Activated naive CD4-positive, alpha-beta T cell treated with anti-CD3 and anti-CD28 coated beads, Interleukin-2, amount 50 U/mL, for 72 hours (primary cell): ENCODE measurements around the gene CCNG1. TPM values are rescaled to one million over a fixed set of nuclear protein-coding genes. Genes with fewer than 3 reads are reported as not detected.

Experiments
- ATAC-seq, 2 donors: fragments of 150-1000 bp; cut with Tn5 transposase; 2 replicates each; pipeline ENCODE4 v1.10.0; 2021; ENCODE audit warnings: mild to moderate bottlenecking in 2 of 2, moderate library complexity in 2 of 2
- DNase-seq, 2 donors: peaks; one replicate each; pipeline ENCODE4 v3.0.0; 2021 to 2022; ENCODE audit warnings: low spot score in 2 of 2
- H3K27ac Mint-ChIP-seq, 2 donors: one replicate each; pipeline ENCODE4 v1.8.0; 2022; ENCODE audit warnings: mild to moderate bottlenecking in 2 of 2, mixed read lengths in 2 of 2
- H3K36me3 Mint-ChIP-seq, 2 donors: one replicate each; pipeline ENCODE4 v1.8.0; 2022; ENCODE audit warnings: mixed read lengths in 2 of 2
- H3K9me3 Mint-ChIP-seq, 2 donors: one replicate each; pipeline ENCODE4 v1.8.0; 2022; ENCODE audit warnings: mixed read lengths in 2 of 2
- total RNA-seq, 2 donors: library from RNA; stranded (reverse); gene quantifications; one replicate each; pipeline ENCODE4 v1.2.3, GENCODE V29; 2022

CCNG1 gene
- total RNA-seq, 2 donors from 2014 or later: 132 to 326 TPM

- no peaks in the 10 kb centered on the region for H3K9me3 Mint-ChIP-seq
- peak; percentile 85 to 86 for ATAC-seq
- peaks cover 37 to 48% of the 10 kb centered on the region in 2 donors for H3K36me3 Mint-ChIP-seq
- DNase-seq: peak; percentile 90 to 96
- H3K27ac Mint-ChIP-seq: peak within 1 kb of the TSS; percentile 99
Measured at GRCh38 chr5:163459819-163460561, 22.6 kb downstream of the CCNG1 start, which contains the start of gene NUDCD2. NUDCD2 (minus strand) TSS chr5:163460102; CDS start chr5:163460050, 52 bp downstream.

DNA sequence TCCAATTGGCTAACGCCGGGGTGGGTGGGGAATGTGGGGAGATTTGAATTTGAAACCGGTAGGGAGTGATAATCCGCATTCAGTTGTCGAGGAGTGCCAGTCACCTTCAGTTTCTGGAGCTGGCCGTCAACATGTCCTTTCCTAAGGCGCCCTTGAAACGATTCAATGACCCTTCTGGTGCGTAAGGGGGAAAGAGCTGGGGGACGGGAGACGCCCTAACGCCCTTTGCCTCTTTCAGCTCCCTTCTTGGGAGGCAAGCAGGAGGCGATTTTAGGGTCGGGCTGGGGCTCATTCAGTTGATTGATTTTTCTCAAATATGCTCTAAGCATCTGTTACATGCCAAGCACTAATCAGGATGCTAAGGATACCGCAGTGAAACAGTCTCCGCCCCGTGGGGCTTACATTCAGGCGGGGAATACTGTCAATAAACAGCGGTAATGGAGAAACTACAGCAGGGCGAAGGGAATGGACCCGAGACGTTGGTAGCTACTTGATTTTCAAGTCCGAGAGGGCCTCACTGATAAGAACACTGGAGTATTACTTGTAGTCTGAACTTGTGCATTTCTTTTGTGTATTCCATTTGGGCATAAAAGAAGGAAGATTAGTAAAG lies 23.3 kb downstream of the CCNG1 start, which contains the start of gene HMMR:
TSS of gene HMMR (plus strand) at position 71 of the 610 bp plus-strand sequence. CDS start at position 132, 61 bp downstream.
- ATAC-seq: no peak
- peak within 1 kb of the TSS; percentile 99 for H3K27ac Mint-ChIP-seq
- no peak for DNase-seq
- peaks cover 31 to 43% of the 10 kb centered on the region in 2 donors for H3K36me3 Mint-ChIP-seq
- H3K9me3 Mint-ChIP-seq: no peaks in the 10 kb centered on the region

DNA sequence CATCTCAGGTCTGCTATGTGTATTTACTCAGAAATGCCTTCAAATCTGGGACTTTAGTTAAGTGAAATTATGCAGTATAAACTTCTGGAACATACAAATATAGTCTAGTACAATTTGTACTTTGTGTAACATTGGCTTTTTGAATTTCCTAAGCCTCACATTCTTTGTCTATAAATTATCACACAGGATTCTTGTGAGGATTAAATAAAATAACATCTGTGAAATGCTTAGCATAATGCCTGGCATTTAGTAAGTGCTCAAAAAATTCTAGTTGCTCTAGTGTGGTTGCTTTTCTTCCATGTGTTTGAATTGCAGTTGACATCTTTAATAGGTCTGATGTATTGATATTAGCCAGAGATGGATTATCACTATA lies 25.7 kb downstream of the CCNG1 start:
- Mint-ChIP-seq H3K9me3 (no peaks in the 10 kb centered on the region), H3K27ac (no peak overlapping the region), H3K36me3 (peaks cover 24 to 31% of the 10 kb centered on the region in 2 donors)
- DNase-seq (no peak), ATAC-seq (no peak)

DNA sequence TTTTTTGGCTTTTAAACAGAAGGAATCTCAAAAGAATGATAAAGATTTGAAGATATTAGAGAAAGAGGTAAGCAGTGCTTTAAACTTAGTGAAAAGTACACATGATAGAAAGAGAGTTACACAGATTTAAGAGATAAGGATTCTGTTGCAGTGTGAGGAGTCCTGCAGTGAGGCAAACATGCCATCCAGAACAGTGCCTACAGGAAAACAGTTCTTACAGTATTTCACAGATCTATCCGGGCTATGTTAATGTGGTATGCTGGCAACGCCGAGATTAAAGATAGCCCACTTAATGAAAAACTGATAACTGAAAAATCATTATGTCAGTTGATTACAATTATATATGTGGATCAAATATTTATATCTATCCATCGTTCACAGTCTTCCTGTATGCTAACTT lies 30.3 kb downstream of the CCNG1 start:
- no peak for DNase-seq
- Mint-ChIP-seq H3K27ac (peak overlapping the region in 1 of 2 donors; percentile 69), H3K36me3 (peaks cover 10 to 48% of the 10 kb centered on the region in 2 donors), H3K9me3 (no peaks in the 10 kb centered on the region)
- ATAC-seq: no peak

DNA sequence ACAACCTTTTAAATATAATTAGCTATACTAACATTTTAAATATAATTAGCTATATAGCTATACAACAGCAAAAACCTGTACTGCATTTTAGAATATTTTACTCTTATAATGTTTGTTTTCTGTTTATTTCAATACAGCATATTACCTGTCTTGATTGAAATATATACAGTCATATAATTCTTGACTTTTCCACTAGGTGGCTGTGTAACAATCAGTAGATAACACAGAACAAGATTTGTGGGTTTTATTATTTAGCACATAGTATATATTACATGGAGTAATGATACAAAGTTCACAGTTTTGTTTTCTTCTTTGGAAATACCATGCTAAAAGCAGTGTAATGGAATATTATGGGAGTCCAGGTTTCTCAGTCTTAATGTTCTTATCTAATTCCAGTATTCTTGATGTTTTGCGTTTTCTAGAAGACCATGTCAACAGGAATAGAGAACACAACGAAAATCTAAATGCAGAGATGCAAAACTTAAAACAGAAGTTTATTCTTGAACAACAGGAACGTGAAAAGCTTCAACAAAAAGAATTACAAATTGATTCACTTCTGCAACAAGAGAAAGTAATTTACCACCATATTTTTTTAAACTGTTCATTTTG lies 36.3 kb downstream of the CCNG1 start:
- no peaks in the 10 kb centered on the region for H3K9me3 Mint-ChIP-seq
- H3K36me3 Mint-ChIP-seq: peaks cover 10 to 60% of the 10 kb centered on the region in 2 donors
- DNase-seq (no peak), ATAC-seq (no peak)
- no peak overlapping the region for H3K27ac Mint-ChIP-seq

DNA sequence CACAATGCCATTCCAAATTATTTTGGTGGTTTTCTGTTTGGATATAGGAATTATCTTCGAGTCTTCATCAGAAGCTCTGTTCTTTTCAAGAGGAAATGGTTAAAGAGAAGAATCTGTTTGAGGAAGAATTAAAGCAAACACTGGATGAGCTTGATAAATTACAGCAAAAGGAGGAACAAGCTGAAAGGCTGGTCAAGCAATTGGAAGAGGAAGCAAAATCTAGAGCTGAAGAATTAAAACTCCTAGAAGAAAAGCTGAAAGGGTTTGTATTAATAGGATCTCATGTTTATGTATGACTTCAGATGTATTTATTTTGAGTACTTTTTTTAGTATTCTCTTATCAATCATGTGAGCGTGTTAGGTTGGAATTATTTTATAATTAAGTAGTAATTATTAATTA lies 38.0 kb downstream of the CCNG1 start:
- H3K27ac Mint-ChIP-seq: no peak overlapping the region
- peaks cover 14 to 64% of the 10 kb centered on the region in 2 donors for H3K36me3 Mint-ChIP-seq
- H3K9me3 Mint-ChIP-seq: no peaks in the 10 kb centered on the region
- DNase-seq: no peak
- ATAC-seq: no peak

- no peak overlapping the region for H3K27ac Mint-ChIP-seq
- no peak for ATAC-seq
Measured at GRCh38 chr5:163478126-163478981, 41.0 kb downstream of the CCNG1 start.

GRCh38 chr5:163478982-163479271 lies 41.5 kb downstream of the CCNG1 start:
- DNase-seq (no peak), ATAC-seq (no peak)
- Mint-ChIP-seq H3K27ac (no peak overlapping the region), H3K36me3 (peaks cover 8 to 69% of the 10 kb centered on the region in 2 donors), H3K9me3 (no peaks in the 10 kb centered on the region)

More at GRCh38 chr5:163478126-163478981, 41.0 kb downstream of the CCNG1 start:
- no peak for DNase-seq
- Mint-ChIP-seq H3K9me3 (no peaks in the 10 kb centered on the region), H3K36me3 (peaks cover 8 to 69% of the 10 kb centered on the region in 2 donors)

DNA sequence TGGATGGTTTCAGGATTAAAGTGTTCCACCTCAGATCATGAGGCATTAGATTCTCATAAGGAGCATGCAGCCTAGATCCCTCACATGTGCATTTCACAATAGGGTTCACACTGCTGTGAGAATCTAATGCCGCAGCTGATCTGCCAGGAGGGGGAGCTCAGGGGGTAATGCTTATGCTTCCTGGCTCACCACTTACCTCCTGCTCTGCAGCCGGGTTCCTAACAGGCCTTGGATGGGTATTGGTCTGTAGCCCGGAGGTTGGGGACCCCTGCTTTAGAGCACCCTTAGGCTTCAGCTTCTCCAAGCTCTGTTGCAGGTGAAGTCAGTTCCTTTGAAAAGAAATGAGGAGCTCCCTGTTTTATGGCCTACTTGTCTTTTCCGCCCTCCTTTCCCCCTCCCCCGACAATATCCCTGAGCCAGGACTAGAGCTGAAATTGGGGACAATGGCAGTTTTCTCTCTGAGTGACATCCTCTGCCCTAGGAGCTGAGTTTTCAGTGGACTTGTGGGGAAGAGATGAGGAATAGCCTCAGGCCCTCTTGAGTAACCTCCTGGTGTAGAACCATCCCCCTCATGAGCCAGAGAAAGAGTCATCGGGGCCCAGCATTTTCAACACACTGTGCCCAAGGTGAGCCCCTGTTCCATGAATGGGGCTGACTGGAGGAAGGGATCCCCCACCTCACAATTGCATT lies 51.8 kb downstream of the CCNG1 start:
- DNase-seq: no peak
- Mint-ChIP-seq H3K36me3 (peaks cover 15 to 51% of the 10 kb centered on the region in 2 donors), H3K9me3 (no peaks in the 10 kb centered on the region), H3K27ac (no peak overlapping the region)
- ATAC-seq: no peak

DNA sequence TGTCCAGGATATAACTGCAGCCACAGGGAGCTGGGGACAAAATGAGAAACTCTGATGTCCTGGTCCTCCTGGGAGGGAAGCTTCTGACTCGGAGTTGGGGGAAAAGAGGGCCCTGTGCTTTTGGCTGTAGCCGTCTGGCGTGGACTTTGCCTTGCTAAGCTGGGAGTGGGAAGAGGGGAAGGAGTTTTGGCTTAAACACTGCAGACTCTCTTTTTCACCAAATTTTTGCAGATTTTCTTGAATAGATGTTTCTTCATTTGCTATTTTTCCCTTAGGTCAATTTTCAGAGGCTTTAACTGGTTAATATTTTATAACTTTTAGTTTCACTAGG lies 52.3 kb downstream of the CCNG1 start:
- DNase-seq (no peak), ATAC-seq (no peak)
- Mint-ChIP-seq H3K27ac (no peak overlapping the region), H3K36me3 (peaks cover 15 to 48% of the 10 kb centered on the region in 2 donors), H3K9me3 (no peaks in the 10 kb centered on the region)

Other genes with a start within 250 kb of the CCNG1 start
- 10 to 100 TPM; 60.5 to 63.0 TPM for gene NUDCD2, start 22.5 kb downstream of the CCNG1 start, total RNA-seq
- gene HMMR, start 23.0 kb downstream of the CCNG1 start, total RNA-seq: 100 to 1,000 TPM in 1 of 2 donors, 10 to 100 TPM in 1; 76.9 to 119 TPM
- gene MAT2B, start 68.0 kb downstream of the CCNG1 start, total RNA-seq: 10 to 100 TPM; 80.9 to 97.6 TPM